HG02642 (cell line): ENCODE measurements around the gene CALU.

ENCODE experiments used
- ATAC-seq: cut with Tn5 transposase; IDR thresholded peaks from one replicate; pipeline ENCODE4 v1.9.1; 2021; ENCODE audit warnings: mild to moderate bottlenecking; ENCODE audit not compliant: unreplicated experiment, poor library complexity

Gene CALU

DNA sequence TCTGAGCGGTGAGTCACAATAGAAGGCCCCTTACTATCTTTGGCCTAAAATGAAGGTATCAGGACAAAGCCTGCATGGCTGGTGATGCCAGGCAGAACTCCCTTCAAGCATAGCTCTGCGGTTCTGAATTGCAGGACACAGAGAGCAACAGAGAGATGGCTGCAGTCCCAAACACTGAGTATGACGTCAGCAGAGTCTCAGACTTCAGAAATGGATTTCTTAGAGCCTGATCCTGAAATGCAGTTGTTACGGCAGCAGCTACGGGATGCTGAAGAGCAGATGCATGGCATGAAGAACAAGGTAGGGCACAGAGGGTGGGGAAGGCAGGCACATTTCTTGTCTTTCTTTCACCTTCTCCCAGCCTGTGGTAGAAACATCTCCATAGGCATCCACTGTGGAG is 66.1 kb downstream of the CALU start:
- no peak for ATAC-seq

DNA sequence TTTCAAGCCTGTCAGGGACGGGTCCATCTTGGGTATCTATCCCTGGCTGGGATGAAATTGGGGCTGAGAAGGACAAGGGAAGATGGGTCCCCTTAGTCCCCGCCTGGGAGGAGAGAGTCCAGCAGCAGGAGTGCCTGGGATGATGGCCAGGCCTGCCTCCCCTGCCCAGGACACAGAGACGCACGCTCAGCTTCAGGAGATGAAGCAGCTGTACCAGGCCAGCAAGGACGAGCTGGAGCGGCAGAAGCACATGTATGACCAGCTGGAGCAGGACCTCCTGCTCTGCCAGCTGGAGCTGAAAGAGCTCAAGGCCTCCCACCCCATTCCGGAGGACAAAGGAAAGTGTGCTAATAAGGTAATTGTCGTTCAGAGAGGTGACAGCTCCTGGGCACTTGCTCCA is 68.0 kb downstream of the CALU start:
- ATAC-seq, result no peak

DNA sequence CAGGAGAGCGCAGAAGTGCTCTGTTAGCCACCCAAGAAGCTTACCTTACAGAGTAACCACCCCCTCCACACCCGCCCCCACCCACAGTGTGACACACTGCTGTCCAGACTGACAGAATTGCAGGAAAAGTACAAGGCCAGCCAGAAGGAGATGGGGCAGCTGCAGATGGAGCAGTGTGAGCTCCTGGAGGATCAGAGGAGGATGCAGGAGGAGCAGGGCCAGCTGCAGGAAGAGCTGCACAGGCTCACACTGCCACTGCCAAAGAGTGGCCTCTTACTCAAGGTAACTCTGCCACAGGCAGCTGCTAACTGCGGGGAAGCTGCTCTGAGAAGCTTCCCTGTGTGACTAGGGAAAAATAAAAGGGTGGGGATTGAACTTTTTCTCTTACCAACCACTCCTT is 70.2 kb downstream of the CALU start:
- no peak for ATAC-seq

DNA sequence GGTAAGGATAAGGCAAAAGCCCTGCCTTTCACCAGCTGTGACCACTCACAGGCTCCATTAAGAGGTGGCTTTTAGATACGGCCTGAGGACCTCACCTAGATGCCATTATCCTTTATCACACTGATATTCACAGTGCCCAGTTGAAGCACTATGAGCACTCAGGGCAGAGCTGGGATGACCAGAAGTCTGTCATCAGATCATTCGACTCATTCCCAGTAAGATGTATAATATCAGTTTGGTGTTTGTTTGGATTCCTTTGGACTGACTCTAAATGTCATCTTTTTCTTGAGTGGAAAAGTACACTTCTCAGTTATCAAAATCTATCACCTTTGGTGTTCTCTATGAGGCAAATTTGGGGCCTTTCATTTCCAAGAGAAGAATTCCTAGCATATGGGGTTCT is 71.3 kb downstream of the CALU start:
- ATAC-seq, result no peak

DNA sequence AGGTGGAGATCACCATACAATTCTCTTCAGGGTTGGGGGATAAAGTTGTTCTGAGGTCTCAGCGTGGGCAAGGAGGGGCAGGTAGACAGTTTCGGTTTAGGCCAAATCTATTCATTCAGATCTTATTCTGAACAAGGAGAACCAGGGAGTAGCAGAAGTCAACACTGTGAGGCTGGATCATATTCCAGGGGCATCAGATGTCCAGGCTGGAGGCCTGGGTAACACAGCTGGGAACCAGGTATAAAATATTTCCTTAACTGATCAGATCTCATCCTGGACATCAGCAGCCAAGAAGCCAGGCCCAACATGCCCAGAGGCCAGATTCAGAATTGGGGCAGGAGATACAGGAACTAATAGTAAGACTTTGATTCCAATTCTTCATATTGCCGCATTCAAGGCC is 71.8 kb downstream of the CALU start:
- no peak for ATAC-seq

DNA sequence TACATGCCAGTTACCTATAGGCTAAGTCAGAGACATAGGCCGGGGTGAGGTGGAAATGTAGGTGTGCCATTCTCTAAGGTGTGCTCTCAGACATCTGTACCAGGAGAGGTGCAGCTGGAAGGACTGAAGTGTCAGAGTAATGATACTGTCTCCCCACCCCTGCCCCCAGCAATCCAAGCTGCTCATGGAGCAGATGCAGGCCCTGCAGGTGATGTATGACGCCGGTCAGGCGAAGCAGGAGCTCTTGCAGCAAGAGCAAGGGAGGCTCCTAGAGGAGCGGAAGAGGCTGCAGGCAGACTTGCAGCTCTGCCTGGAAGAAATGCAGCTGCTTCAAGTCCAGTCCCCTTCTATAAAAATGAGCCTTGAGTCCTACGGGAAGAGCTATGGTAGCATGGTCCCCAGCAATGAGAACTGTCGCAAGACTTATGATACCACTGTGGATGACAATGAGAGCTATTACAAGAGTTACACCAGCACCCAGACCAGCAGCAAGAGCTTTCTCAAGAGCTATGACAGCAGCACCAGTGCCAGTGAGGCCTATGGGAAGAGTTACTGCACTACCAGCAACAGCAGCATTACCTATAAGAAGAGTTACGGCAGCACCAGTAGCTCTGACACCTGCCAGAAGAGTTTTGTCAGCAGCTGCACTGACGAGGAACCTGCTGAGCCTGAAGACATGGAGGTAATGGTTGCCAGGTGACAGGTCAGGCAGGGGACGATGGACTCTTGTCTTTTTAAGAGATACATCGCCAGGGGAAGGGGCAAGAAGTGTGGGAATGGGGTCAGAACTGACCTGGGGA is 72.7 kb downstream of the CALU start:
- ATAC-seq, result no peak

DNA sequence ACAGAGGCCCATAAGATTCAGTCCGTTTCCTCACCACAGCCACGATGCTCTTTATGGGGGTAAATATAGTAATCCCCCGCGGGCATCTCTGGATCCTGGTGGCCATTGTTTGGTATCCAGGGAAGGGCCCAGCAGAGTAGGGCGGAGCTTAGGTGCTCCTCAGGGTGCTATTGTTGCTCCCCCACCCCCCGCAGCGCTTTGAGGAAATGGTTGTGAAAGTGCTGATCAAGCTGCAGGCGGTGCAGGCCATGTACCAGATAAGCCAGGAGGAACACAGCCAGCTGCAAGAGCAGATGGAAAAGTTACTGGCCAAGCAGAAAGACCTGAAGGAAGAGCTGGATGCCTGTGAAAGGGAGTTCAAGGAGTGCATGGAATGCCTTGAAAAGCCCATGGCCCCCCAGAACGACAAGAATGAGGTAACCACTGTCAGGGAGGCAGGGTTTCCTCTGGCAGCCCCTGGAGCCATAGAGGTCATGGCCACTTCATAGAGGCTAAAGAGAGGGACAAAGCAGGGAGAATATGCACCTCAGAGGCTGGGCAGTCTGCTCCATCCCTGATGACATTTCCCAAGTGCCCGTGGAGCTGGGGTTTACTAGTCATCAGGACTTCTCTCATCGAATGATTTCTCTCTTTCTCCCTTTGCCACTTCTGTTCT is 73.5 kb downstream of the CALU start:
- ATAC-seq, result no peak

DNA sequence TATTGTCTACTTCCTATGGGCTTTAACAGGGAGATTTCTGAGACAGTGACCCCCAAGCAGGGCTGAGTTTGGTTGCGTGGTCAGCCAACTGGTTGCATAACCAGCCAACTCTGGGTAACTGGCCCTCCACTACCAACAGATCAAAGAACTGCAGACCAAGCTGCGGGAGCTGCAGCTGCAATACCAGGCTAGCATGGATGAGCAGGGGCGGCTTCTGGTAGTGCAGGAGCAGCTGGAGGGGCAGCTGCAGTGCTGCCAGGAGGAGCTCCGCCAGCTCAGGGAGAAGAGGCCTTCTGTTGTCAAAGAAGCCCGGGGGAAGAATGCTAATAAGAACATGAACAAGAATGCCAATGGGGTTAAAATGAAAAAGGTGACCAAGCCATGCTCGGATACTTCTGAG is 75.3 kb downstream of the CALU start:
- no peak for ATAC-seq

DNA sequence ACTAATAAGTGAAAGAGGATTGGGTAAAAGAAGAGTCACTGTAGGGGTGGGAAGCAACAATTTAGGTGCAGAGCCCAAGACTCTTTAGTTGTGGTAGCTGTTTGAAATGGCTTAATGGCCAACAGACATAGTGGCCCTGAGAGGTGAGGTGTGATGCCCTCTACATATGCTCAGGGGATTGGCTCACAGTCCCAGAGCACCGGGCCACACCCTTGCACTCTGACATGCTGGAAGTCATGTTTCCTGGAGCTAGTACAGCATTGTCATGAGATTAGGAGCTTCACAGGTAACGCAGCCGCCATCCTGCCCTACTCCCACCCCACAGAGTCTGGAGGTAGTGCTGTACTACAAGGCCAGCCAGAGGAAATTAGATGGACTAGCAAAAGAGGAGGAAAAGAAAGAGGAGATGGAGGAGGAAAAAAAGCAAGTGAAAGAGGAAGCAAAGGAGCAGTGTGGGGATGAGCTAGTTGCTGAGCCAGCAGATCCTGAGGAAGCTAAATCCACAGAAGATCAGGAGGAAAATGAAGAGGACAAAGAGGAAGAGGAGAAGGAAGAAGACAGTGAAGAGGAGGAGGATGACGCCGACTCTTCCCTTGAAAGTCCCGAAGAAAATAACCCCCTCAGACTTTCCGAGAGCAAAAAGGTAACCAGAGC is 76.3 kb downstream of the CALU start:
- no peak for ATAC-seq

DNA sequence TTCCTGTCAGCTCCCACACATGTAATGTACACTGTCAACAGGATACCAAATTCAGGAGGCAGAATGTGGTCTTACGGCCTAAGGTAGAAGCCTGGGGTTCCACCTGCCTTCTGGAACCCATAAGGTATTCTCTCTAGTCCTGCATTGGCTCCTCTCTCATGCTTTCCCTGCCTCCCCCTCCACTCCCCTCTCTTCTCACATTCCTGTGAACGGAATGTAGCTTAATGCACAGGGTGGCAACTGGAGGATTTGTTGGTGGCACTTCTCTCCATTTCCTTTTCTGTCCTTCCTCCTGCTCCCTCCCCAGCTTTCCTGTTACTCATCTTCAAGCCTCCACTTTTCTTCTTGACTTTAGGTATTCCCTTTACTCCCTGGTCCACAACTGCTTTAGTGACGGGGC is 79.5 kb downstream of the CALU start:
- ATAC-seq, result no peak
